KG1 (cell line): ENCODE data around the gene MGMT.

Experiments
- DNase-seq: peaks from one replicate; lab custom pipeline; 2025; lab: John Stamatoyannopoulos, UW

The MGMT gene

GRCh38 chr10:129655007-129655678 is 188.1 kb downstream of the MGMT start:
- no peak for DNase-seq

GRCh38 chr10:129655679-129656031 is 188.6 kb downstream of the MGMT start:
- no peak for DNase-seq

- no peak for DNase-seq
These were observed 189.6 kb downstream of the MGMT start for GRCh38 chr10:129656642-129657041.

- DNase-seq = no peak
These were observed 190.4 kb downstream of the MGMT start for GRCh38 chr10:129657297-129658017.

- DNase-seq = no peak
These were observed 191.5 kb downstream of the MGMT start for GRCh38 chr10:129658376-129659072.

- DNase-seq = no peak
These were observed 192.6 kb downstream of the MGMT start for GRCh38 chr10:129659508-129660268.

GRCh38 chr10:129660569-129660968 is 193.5 kb downstream of the MGMT start:
- DNase-seq = no peak

- DNase-seq = no peak
These were observed 195.4 kb downstream of the MGMT start for GRCh38 chr10:129662426-129662825.

- DNase-seq = no peak
These were observed 203.1 kb downstream of the MGMT start for GRCh38 chr10:129670124-129670523.

- no peak for DNase-seq
These were observed 206.3 kb downstream of the MGMT start for GRCh38 chr10:129673292-129673691.

- DNase-seq = no peak
These were observed 208.2 kb downstream of the MGMT start for GRCh38 chr10:129675027-129675769.

GRCh38 chr10:129676014-129676413 is 209.0 kb downstream of the MGMT start:
- no peak for DNase-seq

GRCh38 chr10:129677377-129677927 is 210.4 kb downstream of the MGMT start:
- no peak for DNase-seq

- no peak for DNase-seq
These were observed 211.1 kb downstream of the MGMT start for GRCh38 chr10:129678186-129678585.

- DNase-seq = no peak
These were observed 212.2 kb downstream of the MGMT start for GRCh38 chr10:129679207-129679606.

- DNase-seq = no peak
These were observed 213.8 kb downstream of the MGMT start for GRCh38 chr10:129680661-129681344.

GRCh38 chr10:129681856-129682255 is 214.8 kb downstream of the MGMT start:
- no peak for DNase-seq

GRCh38 chr10:129683519-129683918 is 216.5 kb downstream of the MGMT start:
- no peak for DNase-seq

- no peak for DNase-seq
These were observed 216.9 kb downstream of the MGMT start for GRCh38 chr10:129683920-129684319.

- DNase-seq = no peak
These were observed 218.2 kb downstream of the MGMT start for GRCh38 chr10:129685271-129685670.

- DNase-seq = no peak
These were observed 222.6 kb downstream of the MGMT start for GRCh38 chr10:129689671-129690071.
